ENCODE measurements around the gene MGAT4A.
A peak's percentile ranks its signal among the peaks of the same experiment; 100 is the strongest.
"Not testable (repeated sequence)": the region's sequence is repeated elsewhere in the genome, so short reads cannot be mapped to it uniquely, and the experiment has no call there.

MGAT4A gene

DNA sequence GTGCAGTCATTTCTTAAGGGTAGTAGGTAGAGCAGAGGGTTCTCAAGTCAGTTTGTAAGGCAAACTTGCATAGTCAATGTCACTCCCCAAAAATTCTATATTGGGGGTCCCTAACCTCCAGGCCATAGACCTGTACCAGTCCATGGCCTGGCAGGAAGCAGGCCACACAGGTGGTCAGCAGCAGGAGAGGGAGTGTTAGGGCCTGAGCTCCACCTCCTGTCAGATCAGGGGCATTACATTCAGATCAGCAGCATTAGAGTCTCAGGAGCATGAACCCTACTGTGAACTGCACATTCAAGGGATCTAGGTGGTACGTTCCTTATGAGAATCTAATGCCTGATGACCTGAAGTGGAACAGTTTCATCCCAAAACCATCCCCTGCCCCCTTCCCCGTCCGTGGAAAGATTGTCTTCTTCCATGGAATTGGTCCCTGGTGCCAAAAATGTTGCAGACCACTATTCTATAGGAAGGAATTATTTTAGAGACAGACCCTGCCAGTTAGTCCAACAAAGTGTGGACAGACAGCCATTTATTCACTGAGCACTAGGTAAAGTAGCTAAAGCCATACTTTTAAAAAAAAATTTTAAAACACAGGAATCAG lies 129.3 kb downstream of the MGAT4A start:
- DNase-seq = peak; percentile 14

DNA sequence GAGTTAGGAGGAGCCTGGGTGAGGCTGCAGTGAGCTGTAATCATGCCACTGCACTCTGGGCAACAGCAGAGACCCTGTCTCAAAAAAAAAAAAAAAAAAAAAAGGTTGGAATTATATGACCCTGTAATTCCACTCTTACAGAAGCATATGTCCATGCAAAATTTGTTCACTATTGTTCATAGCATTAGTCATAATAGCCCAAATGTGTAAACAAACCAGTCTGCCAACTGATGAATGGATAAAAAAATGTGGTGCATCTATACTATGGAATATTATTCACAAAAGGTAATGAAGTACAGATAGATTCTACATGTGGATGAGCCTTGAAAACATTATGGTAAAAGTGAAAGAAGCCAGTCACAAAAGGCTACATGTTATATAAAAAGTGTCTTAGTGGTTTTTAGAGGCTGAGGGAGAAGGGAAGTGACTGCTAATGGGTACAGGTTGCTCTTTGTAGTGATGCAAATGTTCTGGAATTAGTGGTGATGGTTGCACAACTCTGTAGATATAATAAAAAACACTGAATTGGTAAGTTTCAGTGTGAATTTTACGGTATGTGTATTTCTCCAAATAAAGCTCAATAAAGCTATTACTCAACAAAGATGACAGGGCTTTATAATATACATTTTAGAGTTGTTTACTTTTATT lies 132.0 kb downstream of the MGAT4A start:
- DNase-seq = peak; percentile 51

DNA sequence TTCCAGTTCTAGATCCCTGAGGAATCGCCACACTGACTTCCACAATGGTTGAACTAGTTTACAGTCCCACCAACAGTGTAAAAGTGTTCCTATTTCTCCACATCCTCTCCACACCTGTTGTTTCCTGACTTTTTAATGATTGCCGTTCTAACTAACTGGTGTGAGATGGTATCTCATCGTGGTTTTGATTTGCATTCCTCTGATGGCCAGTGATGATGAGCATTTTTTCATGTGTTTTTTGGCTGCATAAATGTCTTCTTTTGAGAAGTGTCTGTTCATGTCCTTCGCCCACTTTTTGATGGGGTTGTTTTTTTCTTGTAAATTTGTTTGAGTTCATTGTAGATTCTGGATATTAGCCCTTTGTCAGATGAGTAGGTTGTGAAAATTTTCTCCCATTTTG lies 136.3 kb downstream of the MGAT4A start:
- DNase-seq = not testable (repeated sequence)

DNA sequence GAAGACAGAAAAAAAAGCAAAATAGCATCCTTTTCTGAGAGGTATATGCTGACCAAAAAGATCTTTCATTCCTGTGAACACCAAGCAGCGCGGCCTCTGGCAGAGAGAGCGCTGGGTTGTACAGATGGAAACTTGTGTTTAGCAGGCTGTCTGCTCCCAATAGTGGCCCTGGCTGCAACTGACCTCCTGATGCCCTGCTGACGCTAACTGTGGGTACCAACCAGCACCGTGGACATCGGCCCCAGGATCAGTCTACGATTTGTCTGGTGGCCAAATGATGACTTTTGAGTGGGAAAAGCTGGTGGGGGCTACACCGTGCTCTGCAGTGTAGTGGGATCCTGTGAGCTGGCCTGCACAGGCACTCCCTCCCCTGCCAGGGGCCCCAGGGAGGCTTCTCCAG lies 138.4 kb downstream of the MGAT4A start:
- DNase-seq = no peak

DNA sequence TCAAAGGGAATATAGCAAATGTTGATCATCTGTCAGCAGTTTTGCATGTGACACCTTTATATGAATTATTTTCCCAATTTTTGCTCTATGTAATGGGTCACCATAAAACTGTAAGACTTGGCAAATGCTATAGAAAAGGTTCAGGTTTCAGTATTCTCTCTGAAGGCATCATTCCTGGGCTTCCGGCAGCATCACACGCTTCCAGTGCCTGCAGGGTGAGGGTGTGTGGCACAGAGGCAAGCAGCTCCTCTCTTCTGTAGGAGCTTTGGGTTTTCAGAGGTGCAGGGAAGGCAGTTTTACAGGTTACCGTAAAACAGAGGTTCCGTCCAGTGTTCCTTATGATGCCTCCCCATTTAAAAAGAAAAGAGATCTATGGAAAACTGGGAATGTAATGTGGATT lies 141.4 kb downstream of the MGAT4A start:
- no peak for DNase-seq

DNA sequence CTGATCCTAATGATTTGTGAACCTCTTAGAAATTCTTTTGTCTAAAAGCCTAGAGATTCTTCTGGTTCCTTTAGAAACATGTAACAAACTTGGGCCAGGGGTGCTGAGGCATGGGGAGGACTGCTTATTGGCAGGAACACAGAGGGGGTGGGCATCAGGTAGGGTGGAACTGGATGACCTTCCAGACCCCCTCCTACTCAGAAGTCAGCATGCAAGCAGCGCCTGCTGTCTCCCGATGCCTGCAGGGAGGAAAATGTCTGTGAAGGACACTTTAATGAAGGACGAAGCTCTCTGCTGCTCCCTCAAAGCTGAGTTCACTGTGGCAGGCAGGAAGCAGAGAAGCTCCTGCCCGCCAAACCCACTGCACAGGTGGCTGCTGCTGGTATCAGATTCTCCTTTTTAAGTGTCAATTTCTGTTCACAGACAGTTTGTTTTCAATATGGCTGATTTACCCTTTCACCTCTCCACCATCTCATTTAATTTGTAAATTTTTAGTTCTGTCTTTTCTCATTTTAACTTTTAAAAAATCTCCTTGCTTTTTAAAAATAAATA lies 142.0 kb downstream of the MGAT4A start:
- DNase-seq = no peak

DNA sequence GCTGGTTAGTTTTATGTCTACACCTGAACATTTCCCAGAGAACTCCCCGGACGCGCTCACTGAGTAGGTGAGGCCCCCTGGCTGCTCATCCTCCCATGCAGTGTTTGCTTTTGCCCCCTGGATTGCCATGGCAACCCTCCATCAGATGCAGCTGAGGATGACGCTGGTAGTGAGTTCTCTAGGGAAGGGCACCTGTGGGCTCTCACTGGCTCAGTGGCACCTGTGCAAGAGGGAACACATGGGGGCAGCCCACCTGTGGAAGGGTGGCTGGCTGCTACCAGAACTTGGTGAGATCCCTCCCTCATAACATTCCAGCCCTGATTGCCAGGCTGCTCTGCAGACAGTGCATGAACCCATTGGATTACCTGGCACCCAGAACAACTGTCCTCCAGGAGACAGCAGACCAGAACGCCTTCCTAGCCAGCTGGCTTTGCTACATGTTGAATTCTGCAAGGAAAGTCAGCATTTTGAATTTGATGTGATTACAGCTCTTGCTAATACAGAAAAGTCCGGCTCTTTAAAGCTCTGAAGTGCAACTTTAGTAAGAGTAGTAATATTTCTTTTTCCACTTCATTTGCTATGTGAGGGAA lies 144.3 kb downstream of the MGAT4A start:
- DNase-seq = no peak

DNA sequence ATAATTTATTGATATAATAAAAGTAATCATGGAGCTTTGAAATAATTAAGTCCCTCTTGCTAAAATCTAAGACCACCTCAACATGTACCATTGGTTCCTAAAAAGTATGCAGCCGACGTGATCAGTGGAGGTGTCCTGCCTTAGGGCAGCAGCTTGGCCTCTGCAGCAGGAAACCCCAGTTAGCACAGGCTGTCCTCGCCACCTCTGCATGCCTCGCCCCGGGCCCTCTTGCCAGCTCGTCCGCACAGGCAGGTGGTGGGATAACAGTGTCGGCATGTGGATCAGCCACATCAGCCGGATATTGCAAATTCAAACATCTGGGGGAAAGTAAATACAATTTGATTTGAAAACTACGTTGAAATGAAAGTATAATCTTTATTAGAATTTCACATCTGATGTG lies 145.5 kb downstream of the MGAT4A start:
- DNase-seq = no peak

DNA sequence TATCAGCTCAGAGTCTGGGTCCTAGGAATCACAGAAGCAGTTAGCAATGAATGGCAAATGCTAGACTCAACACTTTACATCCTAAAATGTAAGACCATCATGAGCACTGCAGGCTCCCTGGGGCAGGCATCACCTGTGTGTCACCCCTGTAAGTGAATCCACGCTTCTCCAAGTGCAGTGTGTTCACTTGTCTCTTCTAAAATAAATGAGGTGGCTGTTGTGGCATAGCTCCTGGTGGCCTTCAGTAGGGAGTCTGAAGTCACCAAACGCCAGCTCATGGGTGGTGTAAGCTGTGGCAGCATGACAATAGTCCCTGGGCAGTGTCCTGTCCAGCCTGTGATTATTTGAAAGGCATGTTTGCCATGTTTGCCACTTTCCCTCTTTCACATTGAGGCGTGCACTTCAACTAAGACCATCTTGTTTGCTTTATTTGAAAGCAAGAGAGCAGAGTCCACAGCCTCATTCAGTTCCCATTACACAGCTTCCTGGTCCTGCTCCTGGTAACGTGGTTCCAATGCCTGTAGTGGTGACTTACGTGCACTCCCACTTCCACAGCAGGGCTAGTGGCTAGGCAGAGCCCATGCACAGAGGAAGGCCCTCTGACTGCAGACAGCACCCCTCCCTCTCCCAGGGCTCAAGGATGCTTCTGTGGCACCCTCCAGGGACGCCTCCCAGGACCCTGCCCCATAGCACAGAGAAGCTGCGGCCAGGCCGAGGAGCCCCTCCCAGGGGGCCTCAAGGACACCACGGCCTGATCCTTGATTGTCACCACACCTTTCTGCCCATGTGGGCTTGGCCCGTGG lies 146.9 kb downstream of the MGAT4A start:
- no peak for DNase-seq

DNA sequence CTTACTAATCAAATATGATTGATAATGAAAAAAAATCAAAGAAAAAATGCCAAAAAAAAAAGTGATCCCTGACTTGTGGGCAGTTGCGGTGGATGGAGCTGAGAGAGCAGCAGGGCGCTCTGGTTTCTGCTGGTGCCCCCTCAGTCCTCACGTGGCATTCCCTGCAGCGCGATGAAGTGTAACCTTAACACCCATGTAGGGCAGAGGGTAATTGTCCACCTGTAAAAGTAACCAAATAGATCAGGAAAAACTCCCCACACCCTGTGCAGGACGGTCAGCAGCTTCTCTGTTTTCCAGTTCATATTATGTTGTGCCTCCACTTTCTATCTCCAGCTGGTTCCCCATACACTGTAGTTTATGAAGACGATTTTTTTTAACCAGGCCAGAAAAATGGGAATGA lies 147.7 kb downstream of the MGAT4A start:
- no peak for DNase-seq

DNA sequence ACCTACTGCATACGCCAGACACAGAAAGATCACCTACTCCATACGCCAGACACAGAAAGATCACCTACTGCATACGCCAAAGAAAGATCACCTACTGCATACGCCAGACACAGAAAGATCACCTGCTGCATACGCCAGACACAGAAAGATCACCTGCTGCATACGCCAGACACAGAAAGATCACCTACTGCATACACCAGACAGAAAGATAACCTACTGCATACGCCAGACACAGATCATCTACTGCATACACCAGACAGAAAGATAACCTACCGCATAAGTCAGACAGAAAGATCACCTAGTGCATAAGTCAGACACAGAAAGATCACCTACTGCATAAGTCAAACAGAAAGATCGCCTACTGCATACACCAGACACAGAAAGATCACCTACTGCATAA lies 148.4 kb downstream of the MGAT4A start:
- no peak for DNase-seq

DNA sequence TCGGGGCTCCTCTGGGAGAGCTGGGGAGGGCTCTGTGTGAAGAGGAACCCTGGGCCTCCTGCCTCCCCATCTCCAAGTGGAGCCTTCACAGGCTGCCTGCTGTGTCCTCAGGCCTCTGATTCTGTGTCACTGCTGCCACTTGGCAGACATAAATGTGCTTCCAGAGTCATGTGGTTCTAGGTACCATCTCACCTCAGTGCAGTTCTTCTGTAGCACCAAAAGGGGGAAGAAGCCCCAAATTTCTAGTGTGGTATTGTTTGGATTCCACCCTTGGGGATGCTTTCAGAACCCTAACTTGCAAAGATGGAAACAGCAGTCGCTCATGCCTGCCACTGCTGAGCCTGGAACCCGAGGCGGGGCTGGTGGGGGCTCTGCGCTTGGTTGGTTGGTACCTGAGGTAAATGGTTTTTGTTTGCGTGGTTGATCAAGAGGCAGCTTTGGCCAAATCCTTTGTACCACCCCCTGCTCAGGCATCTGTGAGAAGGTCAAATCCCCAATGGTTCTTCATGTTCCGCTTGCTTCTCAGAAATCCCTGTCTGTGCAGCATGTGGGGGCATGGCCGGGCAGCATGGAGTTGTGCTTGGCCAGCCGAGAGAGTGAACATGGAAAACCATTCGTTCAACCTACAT lies 150.2 kb downstream of the MGAT4A start:
- no peak for DNase-seq

DNA sequence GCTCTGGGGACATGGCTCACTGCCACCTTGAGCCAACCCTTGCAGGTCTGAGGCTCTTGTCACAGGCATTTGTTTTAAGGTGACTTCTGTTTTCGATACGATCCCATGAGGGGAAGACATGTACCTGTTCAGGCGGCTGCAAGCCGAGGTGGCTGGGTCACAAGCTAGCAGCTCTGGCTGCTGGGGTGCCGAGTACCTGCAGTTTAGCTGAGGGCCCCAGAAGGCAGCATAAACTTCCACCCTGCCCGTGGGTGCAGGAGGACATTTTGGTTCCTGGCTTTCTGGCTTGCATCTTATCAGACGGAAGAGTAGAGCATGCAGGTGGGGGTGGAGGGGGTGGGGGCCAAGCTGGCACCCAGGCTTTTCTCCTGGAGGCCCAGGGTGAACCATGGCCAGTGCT lies 151.0 kb downstream of the MGAT4A start:
- no peak for DNase-seq

DNA sequence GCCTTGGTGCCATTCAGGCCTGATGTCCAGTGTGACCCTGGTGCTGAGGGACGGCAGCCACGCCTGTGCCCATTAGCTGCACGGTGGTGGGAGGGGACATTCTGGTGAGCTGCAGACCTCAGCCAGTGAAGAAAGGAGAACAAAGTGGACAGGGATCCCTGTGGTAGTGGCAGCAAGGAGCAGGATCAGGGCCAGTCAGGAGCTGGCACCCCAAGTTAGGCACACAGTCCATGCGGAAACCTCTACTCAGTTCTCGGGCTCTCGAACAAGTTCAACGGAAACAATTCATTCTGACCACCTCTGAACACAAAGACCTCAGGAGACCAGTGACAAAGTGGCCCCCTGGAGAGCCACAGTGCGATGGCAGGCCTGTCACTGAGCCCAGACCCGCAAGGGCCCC lies 152.7 kb downstream of the MGAT4A start:
- DNase-seq = no peak

DNA sequence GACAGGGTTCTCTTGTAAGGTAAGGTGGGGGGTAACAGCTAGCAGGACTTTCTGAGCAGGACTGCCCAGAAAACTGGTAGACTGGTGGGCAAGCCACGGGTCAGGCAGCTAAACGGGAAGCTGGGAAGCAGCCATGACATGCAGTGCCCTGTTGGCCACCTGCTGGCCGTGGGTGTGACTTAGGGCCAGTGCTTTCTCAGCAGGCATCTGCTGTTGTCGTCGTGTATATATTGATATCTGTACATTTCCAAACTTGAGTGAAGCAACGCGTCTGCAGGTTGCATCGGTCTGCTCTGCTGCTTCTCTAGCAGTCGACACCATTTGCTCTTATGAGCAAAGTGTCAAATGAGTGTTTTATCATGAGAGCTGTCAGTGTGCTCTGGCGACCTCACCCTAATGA lies 153.6 kb downstream of the MGAT4A start:
- DNase-seq = no peak

DNA sequence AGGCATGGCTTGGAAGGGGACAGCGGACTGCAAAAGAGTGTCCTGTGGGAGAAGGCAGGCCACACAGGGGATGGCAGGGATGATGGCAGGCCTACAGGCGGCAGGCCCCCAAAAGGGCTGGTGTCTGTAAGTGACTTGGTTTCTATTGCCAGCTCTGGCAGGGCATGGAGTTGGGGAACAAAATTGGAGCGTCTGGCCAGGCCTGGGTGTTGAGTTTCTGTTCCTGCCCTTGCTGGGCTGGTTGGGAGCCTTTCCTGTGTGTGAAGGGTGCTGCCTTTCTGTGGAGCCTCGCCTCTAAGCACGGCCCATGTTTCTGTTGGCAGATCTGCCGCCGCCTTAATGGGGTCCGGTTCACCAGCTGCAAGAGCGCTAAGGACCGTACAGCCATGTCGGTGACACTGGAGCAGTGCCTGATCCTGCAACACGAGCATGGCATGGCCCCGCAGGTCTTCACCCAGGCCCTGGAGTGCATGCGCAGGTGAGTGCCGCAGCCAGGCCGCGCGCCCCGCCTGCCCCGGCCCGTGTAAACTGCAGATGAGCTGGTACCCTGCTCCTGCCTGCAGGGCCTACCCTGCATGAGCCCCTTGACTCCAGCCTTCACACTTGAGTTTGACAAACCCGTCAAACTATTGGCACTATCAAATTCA lies 154.1 kb downstream of the MGAT4A start:
- no peak for DNase-seq

DNA sequence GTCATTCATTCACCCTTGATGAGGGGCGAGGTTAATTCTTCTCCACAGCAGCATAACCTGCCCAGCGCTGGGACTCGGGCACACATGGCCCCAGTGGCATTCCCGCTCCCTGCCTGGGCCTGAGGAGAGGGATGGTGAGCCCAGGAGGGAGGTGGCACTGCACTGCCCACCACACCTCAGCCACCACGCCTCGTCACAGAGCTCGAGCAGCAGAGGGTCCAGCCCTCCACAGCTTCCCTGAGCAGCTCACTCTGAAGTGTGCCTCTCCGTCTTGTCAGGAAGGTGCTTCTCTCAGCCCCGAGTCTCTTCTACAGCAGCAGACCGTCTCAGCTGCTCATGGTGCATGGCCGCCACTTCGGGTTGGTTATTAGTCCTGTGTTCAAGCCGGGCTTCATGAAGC lies 157.5 kb downstream of the MGAT4A start:
- DNase-seq = no peak

DNA sequence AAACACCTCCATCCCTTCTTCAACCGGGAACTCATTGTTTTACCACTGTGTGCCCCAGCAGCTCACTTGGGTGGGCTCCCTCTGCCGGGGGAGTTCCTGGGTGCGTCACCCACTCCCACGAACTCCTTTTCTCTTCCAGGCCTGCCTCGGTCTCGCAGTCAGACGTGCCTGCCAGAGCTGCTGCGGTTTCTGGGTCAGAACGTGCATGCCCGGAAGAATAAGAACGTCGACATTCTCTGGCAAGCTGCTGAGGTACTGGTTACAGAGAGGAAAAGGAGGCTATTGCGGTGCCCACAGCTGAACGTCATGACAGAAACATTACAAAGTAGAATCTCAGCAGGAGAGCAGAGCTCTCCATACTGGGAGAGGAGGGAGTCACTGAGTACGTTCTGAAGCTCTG lies 158.3 kb downstream of the MGAT4A start:
- no peak for DNase-seq

DNA sequence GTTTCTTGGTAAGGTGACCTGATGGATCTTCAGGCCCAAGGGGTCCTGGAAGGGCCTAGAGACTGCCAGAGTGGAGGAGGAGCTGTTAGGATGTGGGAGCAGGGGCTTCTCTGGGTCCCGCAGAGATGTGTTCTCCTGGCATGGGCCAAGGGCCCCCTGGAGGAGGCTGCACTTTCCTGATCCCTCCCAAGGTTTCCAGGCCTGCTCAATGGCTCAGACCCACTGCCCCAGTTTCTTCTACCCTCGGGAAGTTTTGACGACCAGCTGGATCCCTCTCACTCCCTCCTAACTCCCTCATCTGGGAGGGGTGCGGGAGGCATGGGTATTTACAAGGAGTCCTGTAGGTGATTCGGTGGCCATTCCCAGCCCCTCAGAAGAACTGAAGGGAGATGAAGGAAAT lies 158.7 kb downstream of the MGAT4A start:
- DNase-seq = no peak

DNA sequence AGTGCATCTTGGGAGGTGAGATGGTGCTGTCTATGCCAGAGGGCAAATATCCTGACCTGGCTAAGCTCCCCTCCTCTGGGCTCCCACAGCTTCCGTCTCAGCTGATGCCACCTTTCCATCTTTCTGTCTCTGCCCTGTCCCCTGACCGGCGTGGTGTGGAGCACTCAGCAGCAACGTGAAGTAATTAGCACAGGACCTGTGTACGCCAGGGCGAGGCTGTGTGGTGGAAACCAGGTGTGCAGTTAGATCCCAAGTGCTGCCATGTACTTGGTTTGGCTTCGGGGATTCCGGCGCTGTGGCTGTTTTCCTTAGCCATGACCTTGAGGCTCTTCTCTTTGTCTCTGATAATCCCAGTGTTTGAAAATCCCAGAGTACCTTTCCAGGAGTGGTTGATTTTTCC lies 159.1 kb downstream of the MGAT4A start:
- DNase-seq = no peak

DNA sequence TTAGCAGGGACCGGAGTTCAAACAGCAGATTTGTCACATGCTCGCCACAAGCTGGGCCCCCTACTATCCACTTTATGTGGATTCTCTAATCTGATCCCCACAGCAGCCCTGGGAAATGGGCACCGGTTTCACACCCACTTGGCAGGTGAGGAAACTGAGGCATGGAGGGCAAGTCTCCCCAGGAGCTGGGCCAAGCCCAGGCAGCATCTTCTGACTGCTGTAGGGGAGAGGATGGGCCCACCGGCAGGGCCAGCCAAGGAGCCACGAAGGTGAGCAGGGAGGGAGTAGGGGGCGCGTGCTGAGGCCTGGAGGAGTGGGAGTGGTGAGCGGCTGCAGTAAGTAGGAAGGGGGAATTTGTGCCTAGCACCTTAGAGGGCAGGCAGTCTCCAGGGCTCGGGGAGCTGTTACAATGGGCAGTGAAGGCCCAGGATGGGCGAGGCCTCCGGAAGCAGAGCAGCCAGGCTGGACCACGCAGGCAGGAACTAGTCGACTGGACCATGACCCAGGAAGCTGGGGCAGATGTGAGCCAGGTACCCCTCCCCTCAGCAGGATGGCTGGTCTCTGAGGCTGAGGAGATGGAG lies 159.7 kb downstream of the MGAT4A start:
- no peak for DNase-seq

DNA sequence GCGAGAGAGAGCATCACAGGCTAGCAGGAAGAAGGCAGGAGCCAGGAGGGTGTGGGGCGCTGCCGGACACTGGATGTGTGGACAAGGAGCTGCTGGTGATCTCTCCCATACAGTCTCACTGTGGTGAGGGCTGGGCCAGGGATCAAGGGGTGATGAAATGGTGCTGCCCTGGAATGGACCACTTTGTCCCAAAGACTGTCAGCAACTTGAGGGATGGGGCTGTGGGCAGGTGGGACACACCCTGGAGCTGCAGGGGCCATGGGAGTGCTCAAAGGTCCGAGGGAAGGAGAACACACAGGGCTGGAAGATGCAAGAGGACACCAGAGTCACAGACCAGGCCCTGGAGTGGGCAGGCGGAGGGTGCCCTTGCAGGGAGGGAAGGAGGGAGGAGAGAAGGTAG lies 160.6 kb downstream of the MGAT4A start:
- DNase-seq = no peak
